GM12865 (cell line): Measurements from ENCODE around the gene UHRF1.

Experiments
- DNase-seq: peaks from one replicate; pipeline ENCODE4 v3.0.0; 2010; ENCODE audit warnings: low read depth
- H3K4me3 ChIP-seq: 2 replicates; pipeline ENCODE4 v1.5.1; 2011; ENCODE audit warnings: mild to moderate bottlenecking, low read depth, low read length, control low read depth
- TF ChIP-seq, protein P1 (sequence below): IDR thresholded peaks from 2 replicates; pipeline ENCODE4 v1.5.1; 2011; ENCODE audit warnings: low read length, control low read depth, low read depth, inconsistent platforms; ENCODE audit not compliant: insufficient read depth; ENCODE audit errors: missing control alignments

UHRF1 gene

DNA sequence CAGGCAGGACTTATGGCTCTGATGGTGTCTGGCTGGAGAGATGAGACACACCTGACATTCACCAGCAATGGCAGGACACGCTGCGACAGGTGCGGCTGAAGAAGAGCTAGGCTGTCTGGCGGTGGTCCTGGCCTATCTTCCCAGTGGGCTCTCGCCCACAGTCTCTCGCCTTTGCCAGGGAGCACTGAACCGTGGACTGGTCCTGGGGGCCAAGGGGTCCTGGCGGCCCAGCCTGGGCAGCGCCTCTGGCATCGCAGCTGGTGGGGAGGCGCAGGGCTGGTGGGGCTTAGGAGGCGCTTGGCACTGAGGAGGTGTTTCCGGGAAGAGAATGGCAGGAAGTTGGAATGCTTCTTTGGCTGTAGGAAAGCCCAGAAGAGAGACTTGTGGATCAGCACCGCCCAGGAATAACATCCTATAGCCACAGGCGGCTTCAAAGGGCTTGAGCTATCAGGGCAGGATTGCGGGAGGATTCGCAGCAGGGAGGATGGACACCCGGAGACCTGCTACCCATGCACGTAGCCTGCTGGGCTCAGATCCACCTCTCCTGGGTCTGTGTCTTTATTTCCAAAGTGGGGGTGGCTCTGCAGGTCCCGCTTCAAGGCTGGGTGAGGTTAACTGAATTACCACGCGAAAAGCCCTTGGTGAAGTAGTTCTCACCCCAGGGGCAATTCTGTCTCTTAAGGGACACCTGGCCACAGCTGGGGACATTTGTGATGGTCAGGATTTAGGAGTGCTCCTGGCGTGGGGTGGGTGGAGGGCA is 74.2 kb downstream of the UHRF1 start:
- DNase-seq: no peak
- H3K4me3 ChIP-seq: no peak overlapping the region
- TF ChIP-seq, protein P1, sequence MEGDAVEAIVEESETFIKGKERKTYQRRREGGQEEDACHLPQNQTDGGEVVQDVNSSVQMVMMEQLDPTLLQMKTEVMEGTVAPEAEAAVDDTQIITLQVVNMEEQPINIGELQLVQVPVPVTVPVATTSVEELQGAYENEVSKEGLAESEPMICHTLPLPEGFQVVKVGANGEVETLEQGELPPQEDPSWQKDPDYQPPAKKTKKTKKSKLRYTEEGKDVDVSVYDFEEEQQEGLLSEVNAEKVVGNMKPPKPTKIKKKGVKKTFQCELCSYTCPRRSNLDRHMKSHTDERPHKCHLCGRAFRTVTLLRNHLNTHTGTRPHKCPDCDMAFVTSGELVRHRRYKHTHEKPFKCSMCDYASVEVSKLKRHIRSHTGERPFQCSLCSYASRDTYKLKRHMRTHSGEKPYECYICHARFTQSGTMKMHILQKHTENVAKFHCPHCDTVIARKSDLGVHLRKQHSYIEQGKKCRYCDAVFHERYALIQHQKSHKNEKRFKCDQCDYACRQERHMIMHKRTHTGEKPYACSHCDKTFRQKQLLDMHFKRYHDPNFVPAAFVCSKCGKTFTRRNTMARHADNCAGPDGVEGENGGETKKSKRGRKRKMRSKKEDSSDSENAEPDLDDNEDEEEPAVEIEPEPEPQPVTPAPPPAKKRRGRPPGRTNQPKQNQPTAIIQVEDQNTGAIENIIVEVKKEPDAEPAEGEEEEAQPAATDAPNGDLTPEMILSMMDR: no peak

DNA sequence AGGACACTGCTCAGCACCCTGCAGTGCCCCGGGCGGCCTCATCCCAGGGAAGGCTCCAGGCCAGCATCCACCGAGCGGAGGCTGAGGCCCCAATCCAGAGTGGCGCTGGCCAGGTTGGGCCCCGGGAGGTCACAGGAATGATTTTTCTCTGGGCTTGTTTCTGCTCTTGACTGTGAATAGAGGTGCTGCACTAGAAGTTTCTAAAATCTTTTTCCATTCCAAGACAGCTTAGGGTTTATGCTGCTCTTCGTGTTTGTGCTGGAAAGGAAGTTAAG is 74.7 kb downstream of the UHRF1 start:
- no peak overlapping the region for H3K4me3 ChIP-seq
- TF ChIP-seq, protein P1: no peak

DNA sequence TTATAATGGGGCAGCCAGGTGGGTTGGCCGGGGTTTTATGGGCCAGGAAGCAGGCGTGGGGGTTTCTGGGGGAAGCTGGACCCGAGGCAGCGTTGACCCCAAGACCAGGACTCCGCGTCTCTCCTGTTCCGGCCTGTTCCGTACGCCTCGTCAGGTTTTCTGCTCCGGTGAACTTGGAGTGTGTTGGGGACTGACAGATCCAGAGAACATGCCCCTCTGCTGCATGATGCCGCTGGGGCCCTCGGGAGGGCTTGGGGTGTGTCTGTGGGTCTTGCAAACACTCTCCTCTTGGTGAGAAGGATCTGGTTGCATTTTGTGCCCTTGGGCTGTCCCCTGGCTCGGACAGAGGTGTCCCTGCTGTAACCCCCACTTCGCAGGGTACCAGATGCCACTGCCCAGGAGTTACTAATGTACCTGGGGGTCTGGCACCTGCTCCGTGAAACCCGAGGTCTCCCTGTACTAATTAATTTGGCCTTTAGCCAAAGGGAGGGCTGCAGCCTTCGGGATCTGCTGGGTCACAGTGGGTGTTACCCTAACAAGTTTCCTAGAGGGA is 75.2 kb downstream of the UHRF1 start:
- H3K4me3 ChIP-seq: no peak overlapping the region
- TF ChIP-seq, protein P1: no peak
- DNase-seq: no peak

More for the DNA sequence above, 74.7 kb downstream of the UHRF1 start:
- DNase-seq: no peak

DNA sequence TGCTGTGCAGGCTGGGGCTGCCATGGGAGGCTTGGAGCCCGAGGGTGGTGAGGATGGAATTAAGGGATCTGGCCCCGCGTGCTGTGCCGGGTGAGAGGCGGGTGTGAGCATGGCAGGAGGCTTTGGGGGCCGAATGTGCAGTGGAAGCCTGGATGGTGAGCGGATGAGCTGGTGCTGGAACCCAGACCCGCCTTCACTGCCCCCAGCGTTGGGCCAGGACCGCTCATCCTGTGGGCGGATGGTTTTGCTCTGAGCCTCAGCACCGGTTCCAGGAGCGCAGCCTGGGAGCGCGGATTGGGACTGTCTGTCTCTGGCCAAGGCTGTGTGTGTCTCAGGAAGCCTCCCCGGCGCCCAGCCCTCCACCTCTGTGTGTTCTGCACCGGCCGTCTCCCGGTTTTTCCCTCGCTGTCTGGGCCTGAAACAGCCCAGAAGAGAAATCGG is 76.3 kb downstream of the UHRF1 start:
- DNase-seq: no peak
- no peak overlapping the region for H3K4me3 ChIP-seq
- TF ChIP-seq, protein P1: no peak

DNA sequence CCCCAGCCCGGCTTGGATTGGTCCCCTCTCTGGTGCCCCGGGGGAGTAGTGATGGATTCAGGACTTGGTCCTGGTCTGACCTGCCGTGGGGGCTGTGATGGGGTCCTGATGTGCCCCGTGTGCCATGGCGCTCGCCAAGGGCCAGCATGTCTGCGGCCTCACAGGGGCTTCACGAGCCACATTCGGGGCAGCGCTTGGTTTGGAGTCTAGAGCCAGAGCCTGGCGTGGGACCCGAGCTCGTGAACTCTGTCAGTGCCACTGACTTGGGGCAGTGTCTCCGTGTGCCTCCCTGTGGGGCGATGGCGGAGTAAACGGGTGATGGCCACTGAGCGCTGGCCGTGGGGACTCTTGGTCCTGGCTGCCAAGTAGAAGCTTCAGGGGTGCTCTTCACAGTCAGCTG is 76.8 kb downstream of the UHRF1 start:
- H3K4me3 ChIP-seq: no peak overlapping the region
- TF ChIP-seq, protein P1: no peak

DNA sequence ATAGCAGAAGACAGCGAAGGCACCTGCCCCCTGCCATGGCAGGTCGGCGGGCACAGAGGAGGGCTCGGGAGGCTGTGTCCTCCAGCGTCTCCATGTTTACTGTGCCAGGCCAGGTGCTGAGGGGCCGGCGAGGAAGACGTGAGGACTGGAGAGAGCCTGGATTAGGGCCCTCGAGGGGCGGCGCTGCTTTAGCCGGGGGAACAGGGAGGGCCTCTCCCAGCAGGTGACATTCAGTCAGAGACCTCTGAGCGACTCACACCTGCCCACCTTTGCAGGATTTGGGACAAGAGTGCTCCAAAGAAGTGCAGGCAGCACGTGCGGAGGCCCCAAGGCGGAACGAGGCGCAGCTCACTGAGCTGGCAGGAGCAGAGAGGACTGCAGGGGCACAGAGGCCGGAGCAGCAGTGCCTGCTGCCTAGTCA is 77.2 kb downstream of the UHRF1 start:
- H3K4me3 ChIP-seq: no peak overlapping the region
- no peak for DNase-seq
- TF ChIP-seq, protein P1: no peak

More for the DNA sequence above, 76.8 kb downstream of the UHRF1 start:
- no peak for DNase-seq

DNA sequence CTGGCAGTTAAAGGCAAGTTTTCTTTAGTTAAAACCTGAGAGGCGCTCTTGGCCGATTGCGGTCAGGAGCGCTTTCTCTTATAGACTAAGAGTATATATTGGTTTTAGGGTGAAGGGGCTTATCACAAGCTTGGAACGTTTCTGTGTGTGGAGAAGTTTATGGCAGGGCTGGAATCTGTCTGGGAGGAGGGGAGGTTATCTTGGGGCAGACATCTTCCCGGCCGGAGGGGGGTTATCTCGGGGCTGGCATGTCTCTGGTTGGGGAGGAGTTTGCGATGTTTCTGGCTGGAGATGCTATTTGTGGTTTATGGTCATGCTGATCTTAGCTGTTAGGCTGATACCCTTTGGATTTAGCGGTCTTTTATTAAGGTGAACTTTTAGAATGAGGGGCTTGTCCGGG is 78.0 kb downstream of the UHRF1 start:
- no peak for DNase-seq
- TF ChIP-seq, protein P1: no peak
- no peak overlapping the region for H3K4me3 ChIP-seq
